Measurements from ENCODE around the gene P2RY11. TPM values are rescaled to one million over a fixed set of nuclear protein-coding genes. Genes with fewer than 3 reads are reported as not detected.

The P2RY11 gene
- total RNA-seq, 2 donors from 2014 or later = 4.5 to 11.6 TPM

DNA sequence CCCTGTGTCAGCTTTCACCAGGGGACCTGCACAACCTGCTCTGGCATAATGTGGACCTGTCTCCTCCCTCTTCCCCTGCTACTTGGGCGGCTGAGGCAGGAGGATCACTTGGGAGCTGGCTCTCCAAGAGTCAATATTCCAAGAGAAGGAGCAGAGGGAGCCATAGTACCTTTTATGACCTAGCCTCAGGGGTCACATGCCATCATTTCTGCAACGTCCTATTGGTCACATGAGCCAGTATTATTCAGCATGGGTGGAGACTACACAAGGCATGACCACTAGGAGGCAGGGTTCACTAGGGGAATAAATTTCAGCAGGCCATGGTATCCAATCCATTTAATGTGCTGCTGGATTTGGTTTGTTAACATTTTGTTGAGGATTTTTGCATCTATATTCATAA, 37.3 kb upstream of the P2RY11 start:
- TF ChIP-seq CTCF (IDR thresholded peaks at IDR 0.05) = no peak

GRCh38 chr19:10076535-10076934, 35.0 kb upstream of the P2RY11 start:
- Histone ChIP-seq H3K9me3 (peaks cover 3% of the 10 kb centered on the region), H3K27ac (no peak overlapping the region), H3K36me3 (no peaks in the 10 kb centered on the region), H3K27me3 (replicated peaks; ENCODE audit: insufficient read depth) (no peaks in the 10 kb centered on the region), H3K4me3 (no peak overlapping the region), H3K4me1 (ENCODE audit: control insufficient read depth in 1 of 2, low read depth in 2 of 2) (no peaks in the 10 kb centered on the region)
- no peak for TF ChIP-seq CTCF (IDR thresholded peaks at IDR 0.05)
- ATAC-seq (ENCODE audit: insufficient number of reproducible peaks, low FRiP score, low read depth) (no peak), DNase-seq (ENCODE audit: low spot score) (no peak)

More for the DNA sequence above, 37.3 kb upstream of the P2RY11 start:
- Histone ChIP-seq H3K9me3 (peaks cover 3% of the 10 kb centered on the region), H3K36me3 (no peaks in the 10 kb centered on the region), H3K27me3 (replicated peaks; ENCODE audit: insufficient read depth) (no peaks in the 10 kb centered on the region), H3K4me3 (no peak overlapping the region), H3K27ac (no peak overlapping the region), H3K4me1 (ENCODE audit: control insufficient read depth in 1 of 2, low read depth in 2 of 2) (no peaks in the 10 kb centered on the region)
- no peak for ATAC-seq (ENCODE audit: insufficient number of reproducible peaks, low FRiP score, low read depth)
- no peak for DNase-seq (ENCODE audit: low spot score)

DNA sequence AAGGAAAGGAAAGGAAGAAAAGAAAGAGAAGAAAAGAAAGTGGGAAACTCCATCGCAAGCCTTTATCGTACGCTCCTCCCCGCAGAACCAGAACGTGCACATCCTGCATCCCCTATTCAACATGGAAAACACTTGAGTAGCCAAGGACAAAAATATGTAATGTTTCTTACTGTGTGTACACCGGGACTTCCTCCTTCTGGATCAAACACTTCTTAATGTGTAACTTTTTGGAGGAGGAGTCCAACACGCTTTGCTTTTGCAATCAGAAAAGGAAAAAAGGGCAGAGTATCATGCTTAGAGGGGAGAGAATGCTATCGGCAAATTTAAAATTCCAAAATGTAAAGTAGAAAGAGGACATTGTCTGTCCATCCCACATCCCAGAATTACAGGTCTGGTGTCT, 33.2 kb upstream of the P2RY11 start:
- DNase-seq (ENCODE audit: low spot score) (no peak), ATAC-seq (ENCODE audit: insufficient number of reproducible peaks, low FRiP score, low read depth) (no peak)
- no peak for TF ChIP-seq CTCF (IDR thresholded peaks at IDR 0.05)
- Histone ChIP-seq H3K4me3 (no peak overlapping the region), H3K36me3 (no peaks in the 10 kb centered on the region), H3K4me1 (ENCODE audit: control insufficient read depth in 1 of 2, low read depth in 2 of 2) (no peaks in the 10 kb centered on the region), H3K27me3 (replicated peaks; ENCODE audit: insufficient read depth) (no peaks in the 10 kb centered on the region), H3K9me3 (peaks cover 3% of the 10 kb centered on the region), H3K27ac (no peak overlapping the region)

DNA sequence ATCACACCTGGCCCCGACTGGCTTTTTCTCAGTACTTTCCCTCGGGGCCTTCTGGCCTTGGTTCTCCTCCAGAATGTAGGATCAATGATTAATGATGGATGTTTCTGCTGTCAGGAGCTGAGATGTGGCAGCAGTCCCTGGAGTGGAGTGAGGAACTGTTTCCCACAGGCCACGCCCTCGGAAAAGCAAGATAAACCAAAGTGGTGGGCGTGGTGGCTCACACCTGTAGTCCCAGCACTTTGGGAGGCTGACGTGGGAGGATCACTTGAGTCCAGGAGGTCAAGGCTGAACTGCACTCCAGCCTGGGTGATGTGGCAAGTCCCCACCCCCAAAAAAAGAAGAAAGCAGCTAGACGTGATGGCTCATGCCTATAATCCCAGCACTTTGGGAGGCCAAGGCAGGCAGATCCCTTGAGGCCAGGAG, 32.5 kb upstream of the P2RY11 start:
- DNase-seq (ENCODE audit: low spot score) (no peak), ATAC-seq (ENCODE audit: insufficient number of reproducible peaks, low FRiP score, low read depth) (no peak)

GRCh38 chr19:10083911-10084310, 27.6 kb upstream of the P2RY11 start:
- no peak overlapping the region for H3K27ac ChIP-seq
- ATAC-seq (ENCODE audit: insufficient number of reproducible peaks, low FRiP score, low read depth) (no peak), DNase-seq (ENCODE audit: low spot score) (no peak)
- peaks cover 0 to 6% of the 10 kb centered on the region in 2 donors for H3K4me1 ChIP-seq (ENCODE audit: control insufficient read depth in 1 of 2, low read depth in 2 of 2)
- no peaks in the 10 kb centered on the region for H3K36me3 ChIP-seq
- H3K9me3 ChIP-seq = no peaks in the 10 kb centered on the region
- TF ChIP-seq CTCF (IDR thresholded peaks at IDR 0.05) = no peak
- H3K27me3 ChIP-seq (replicated peaks; ENCODE audit: insufficient read depth) = no peaks in the 10 kb centered on the region
- no peak overlapping the region for H3K4me3 ChIP-seq

More for the DNA sequence above, 32.5 kb upstream of the P2RY11 start:
- H3K27me3 ChIP-seq (replicated peaks; ENCODE audit: insufficient read depth) = no peaks in the 10 kb centered on the region
- H3K27ac ChIP-seq = no peak overlapping the region
- H3K9me3 ChIP-seq = peaks cover 1% of the 10 kb centered on the region
- H3K4me1 ChIP-seq (ENCODE audit: control insufficient read depth in 1 of 2, low read depth in 2 of 2) = no peaks in the 10 kb centered on the region
- no peak for TF ChIP-seq CTCF (IDR thresholded peaks at IDR 0.05)
- no peak overlapping the region for H3K4me3 ChIP-seq
- no peaks in the 10 kb centered on the region for H3K36me3 ChIP-seq

All from thoracic aorta (tissue), 2 donors.